ENCODE measurements around the gene NFAM1. TPM values are rescaled to one million over a fixed set of nuclear protein-coding genes. Genes with fewer than 3 reads are reported as not detected.

Gene NFAM1
- total RNA-seq, 6 experiments from 2014 or later, result 2.1 to 6.6 (median 2.4) TPM

- DNase-seq, result no peak
- no peak overlapping the region for H3K27ac ChIP-seq
- ATAC-seq, result no peak
- no peaks in the 10 kb centered on the region for H3K4me1 ChIP-seq
- H3K4me3 ChIP-seq, result no peak overlapping the region
- no peaks in the 10 kb centered on the region for H3K9me3 ChIP-seq
- 82% methylated on average over 1 of the region's 1 CpG for WGBS (ENCODE audit: insufficient coverage, low coverage, low lambda C conversion rate, missing lambda C conversion rate)
- intact Hi-C loops (cut with DNase I), result no loop called here
- TF ChIP-seq POLR2A (IDR thresholded peaks at IDR 0.05), result no peak
- TF ChIP-seq, protein P1, sequence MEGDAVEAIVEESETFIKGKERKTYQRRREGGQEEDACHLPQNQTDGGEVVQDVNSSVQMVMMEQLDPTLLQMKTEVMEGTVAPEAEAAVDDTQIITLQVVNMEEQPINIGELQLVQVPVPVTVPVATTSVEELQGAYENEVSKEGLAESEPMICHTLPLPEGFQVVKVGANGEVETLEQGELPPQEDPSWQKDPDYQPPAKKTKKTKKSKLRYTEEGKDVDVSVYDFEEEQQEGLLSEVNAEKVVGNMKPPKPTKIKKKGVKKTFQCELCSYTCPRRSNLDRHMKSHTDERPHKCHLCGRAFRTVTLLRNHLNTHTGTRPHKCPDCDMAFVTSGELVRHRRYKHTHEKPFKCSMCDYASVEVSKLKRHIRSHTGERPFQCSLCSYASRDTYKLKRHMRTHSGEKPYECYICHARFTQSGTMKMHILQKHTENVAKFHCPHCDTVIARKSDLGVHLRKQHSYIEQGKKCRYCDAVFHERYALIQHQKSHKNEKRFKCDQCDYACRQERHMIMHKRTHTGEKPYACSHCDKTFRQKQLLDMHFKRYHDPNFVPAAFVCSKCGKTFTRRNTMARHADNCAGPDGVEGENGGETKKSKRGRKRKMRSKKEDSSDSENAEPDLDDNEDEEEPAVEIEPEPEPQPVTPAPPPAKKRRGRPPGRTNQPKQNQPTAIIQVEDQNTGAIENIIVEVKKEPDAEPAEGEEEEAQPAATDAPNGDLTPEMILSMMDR (IDR thresholded peaks at IDR 0.05), result no peak
- H3K36me3 ChIP-seq, result no peaks in the 10 kb centered on the region
- H3K27me3 ChIP-seq, result no peaks in the 10 kb centered on the region
Observed at GRCh38 chr22:42471441-42471840, 39.2 kb upstream of the NFAM1 start.

DNA sequence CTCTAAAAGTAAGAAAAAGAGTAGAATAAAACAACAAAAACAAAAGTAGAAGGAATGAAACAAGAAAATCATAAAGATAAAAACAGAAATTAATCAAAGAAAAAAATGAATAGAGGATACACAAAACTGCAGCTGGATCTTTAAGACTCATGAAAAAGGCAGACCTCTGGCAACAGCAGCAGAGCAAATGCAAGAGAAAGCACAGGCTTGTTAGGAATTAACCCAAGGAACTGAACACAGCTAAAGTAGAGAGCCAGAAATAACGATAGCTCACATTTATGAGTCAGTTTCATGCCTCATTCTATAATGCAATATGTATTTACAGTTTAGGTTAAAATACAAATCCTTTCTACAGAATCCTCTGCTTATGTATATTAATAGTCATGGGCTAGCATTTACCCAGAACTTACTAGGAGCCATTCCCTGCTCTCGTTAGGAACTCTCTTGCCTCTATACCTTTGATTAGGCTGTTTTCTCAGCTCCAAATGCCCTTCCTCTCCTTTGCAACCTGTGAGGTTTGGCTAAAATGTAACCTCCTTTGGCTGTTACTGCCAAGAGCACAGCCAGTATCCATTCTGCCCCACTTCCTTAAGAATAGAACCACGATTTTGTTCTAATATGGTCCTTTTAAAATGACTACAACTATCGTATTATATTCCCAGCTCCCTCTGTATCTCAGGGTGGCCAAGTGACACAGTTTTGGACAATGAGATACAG is 38.3 kb upstream of the NFAM1 start:
- Histone ChIP-seq H3K27ac (no peak overlapping the region), H3K4me3 (no peak overlapping the region), H3K4me1 (no peaks in the 10 kb centered on the region), H3K9me3 (no peaks in the 10 kb centered on the region), H3K36me3 (no peaks in the 10 kb centered on the region), H3K27me3 (no peaks in the 10 kb centered on the region)
- intact Hi-C loops (cut with DNase I), result no loop called here
- no peak for TF ChIP-seq POLR2A (IDR thresholded peaks at IDR 0.05)
- TF ChIP-seq, protein P1 (IDR thresholded peaks at IDR 0.05), result no peak
- WGBS (ENCODE audit: insufficient coverage, low coverage, low lambda C conversion rate, missing lambda C conversion rate), result 57% methylated on average over 4 of the region's 4 CpGs
- no peak for ATAC-seq
- DNase-seq, result no peak

- Histone ChIP-seq H3K27me3 (no peaks in the 10 kb centered on the region), H3K27ac (no peak overlapping the region), H3K4me1 (no peaks in the 10 kb centered on the region), H3K9me3 (no peaks in the 10 kb centered on the region), H3K4me3 (no peak overlapping the region), H3K36me3 (no peaks in the 10 kb centered on the region)
- DNase-seq (no peak), ATAC-seq (no peak)
- WGBS (ENCODE audit: insufficient coverage, low coverage, low lambda C conversion rate, missing lambda C conversion rate), result 86% methylated on average over 1 of the region's 2 CpGs
- intact Hi-C loops (cut with DNase I), result no loop called here
- TF ChIP-seq POLR2A (IDR thresholded peaks at IDR 0.05), result no peak
- TF ChIP-seq, protein P1 (IDR thresholded peaks at IDR 0.05), result no peak
Observed at GRCh38 chr22:42468841-42469240, 36.6 kb upstream of the NFAM1 start.

- ATAC-seq (no peak), DNase-seq (no peak)
- no peak overlapping the region for H3K4me3 ChIP-seq
- H3K36me3 ChIP-seq, result no peaks in the 10 kb centered on the region
- intact Hi-C loops (cut with DNase I), result no loop called here
- H3K27ac ChIP-seq, result no peak overlapping the region
- no peaks in the 10 kb centered on the region for H3K4me1 ChIP-seq
- WGBS (ENCODE audit: insufficient coverage, low coverage, low lambda C conversion rate, missing lambda C conversion rate), result 70% methylated on average over 1 of the region's 1 CpG
- no peaks in the 10 kb centered on the region for H3K9me3 ChIP-seq
- TF ChIP-seq POLR2A (IDR thresholded peaks at IDR 0.05), result no peak
- TF ChIP-seq, protein P1 (IDR thresholded peaks at IDR 0.05), result no peak
- no peaks in the 10 kb centered on the region for H3K27me3 ChIP-seq
Observed at GRCh38 chr22:42462016-42462415, 29.8 kb upstream of the NFAM1 start.

Data from right lobe of liver (tissue), 6 donors.